ENCODE data around the gene EDN1. TPM values are rescaled to one million over a fixed set of nuclear protein-coding genes. Genes with fewer than 3 reads are reported as not detected.

EDN1 gene
- total RNA-seq: 4.3 TPM

DNA sequence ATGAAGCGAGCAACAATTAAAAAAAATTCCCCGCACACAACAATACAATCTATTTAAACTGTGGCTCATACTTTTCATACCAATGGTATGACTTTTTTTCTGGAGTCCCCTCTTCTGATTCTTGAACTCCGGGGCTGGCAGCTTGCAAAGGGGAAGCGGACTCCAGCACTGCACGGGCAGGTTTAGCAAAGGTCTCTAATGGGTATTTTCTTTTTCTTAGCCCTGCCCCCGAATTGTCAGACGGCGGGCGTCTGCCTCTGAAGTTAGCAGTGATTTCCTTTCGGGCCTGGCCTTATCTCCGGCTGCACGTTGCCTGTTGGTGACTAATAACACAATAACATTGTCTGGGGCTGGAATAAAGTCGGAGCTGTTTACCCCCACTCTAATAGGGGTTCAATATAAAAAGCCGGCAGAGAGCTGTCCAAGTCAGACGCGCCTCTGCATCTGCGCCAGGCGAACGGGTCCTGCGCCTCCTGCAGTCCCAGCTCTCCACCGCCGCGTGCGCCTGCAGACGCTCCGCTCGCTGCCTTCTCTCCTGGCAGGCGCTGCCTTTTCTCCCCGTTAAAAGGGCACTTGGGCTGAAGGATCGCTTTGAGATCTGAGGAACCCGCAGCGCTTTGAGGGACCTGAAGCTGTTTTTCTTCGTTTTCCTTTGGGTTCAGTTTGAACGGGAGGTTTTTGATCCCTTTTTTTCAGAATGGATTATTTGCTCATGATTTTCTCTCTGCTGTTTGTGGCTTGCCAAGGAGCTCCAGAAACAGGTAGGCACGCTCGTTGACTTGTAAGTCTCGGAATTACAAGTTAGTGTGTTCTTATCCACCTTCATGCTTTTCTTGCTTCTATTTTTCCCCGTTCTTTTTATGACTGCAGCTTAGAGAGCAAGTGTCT, at the start of gene EDN1:
Gene EDN1, plus strand, starts transcription at position 429 of the 888 bp plus-strand sequence. Its CDS starts 269 bp downstream, at position 698.
- peak; percentile 76 for DNase-seq (ENCODE audit: low spot score)

- no peak for DNase-seq (ENCODE audit: low spot score)
Measured at GRCh38 chr6:12241493-12242175, 48.5 kb upstream of the EDN1 start.

DNA sequence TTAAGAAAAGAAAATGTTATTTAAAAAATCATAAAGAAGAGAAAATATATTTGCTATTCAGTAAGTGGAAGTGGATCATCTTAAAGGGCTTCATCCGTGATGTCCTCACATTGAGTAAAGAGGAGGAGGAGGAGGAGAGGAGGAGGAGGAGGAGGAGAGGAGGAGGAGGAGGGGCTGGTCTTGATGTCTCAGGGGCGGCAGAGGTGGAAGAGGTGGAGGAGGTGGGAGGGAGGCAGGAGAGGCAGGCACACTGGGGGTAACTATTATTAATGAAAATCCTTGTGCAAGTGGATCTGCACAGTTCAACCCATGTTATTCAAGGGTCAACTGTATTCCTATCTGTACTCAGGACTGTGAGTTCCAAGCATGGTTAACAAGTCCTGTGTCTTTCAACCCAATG, 47.0 kb upstream of the EDN1 start:
- no peak for DNase-seq (ENCODE audit: low spot score)

DNA sequence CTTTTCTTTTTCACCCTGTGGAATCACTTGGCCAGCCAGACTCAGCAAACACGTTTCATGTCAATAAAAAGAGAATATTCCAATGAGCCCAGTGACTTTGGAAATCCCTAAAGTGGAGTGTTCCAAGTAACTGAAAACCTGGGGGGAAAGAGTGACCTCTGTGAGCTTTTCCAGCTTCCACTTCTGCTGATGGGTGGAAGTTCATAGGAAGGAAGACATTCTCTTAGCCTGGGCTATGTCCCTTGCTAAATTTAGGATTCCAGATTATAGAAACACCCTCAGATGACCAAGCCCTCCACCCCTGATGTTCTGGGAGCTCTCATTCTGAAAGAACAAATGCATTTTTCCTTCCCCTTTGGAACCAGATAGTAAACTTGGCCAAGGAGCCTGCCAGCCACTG, 44.8 kb upstream of the EDN1 start:
- DNase-seq (ENCODE audit: low spot score): no peak

- no peak for DNase-seq (ENCODE audit: low spot score)
Measured at GRCh38 chr6:12245763-12246718, 44.1 kb upstream of the EDN1 start.

DNA sequence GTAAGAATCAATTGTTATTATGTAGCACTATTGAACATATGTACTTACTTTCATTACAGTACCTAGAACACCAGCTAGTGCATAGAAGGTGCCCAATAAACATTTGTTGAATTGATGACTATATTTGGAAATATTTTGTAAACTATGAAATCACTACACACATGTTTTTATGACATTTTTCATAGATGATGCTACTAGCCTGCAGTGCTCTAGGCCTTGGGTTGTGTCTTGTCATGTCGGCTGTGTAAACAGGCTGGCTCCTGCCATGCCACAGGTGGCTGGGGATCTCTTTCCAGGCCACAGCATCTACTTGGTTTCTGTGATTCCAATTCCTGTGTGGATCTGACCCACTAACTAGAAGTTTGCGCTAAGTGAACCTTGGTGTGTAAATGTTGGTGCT, 43.3 kb upstream of the EDN1 start:
- no peak for DNase-seq (ENCODE audit: low spot score)

- DNase-seq (ENCODE audit: low spot score): no peak
Measured at GRCh38 chr6:12249541-12250382, 40.4 kb upstream of the EDN1 start.

DNA sequence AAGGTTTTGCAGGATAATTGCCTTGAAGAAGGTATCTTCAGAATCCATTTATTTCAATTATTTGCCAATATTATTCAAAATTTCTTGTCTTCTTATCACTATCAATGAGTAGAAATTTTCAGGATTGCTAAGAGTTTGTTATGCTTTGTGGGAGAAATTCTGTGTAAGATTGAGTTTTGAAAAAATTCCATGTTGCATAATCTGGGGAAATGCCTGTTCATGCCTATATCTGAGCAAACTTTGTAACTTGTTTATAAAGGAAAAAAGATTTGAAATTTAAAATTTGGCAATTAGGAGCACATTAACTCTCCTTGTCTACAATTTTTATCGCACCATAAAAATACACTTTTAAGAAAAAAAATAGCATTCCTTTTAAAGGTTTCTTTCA, 39.8 kb upstream of the EDN1 start:
- DNase-seq (ENCODE audit: low spot score): no peak

GRCh38 chr6:12254210-12254609, 36.0 kb upstream of the EDN1 start:
- no peak for DNase-seq (ENCODE audit: low spot score)

DNA sequence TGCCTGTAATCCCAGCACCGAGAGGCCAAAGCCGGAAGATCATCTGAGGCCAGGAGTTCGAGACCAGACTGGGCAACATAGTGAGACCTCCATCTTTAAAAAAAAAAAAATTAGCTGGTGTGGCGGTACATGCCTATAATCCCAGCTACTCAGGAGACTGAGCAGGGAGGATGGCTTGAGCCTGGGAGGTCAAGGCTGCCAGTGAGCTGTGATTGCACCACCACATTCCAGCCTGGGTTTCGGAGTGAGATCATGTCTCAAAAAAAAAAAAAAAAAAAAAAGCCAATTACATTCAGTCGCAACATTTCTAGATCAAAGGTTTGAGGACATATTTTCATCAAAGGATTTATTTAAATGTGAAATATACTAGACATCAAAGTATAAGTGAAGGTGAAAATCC, 32.0 kb upstream of the EDN1 start:
- no peak for DNase-seq (ENCODE audit: low spot score)

- no peak for DNase-seq (ENCODE audit: low spot score)
Measured at GRCh38 chr6:12258591-12259075, 31.5 kb upstream of the EDN1 start.

GRCh38 chr6:12260458-12261093, 29.6 kb upstream of the EDN1 start:
- no peak for DNase-seq (ENCODE audit: low spot score)

- no peak for DNase-seq (ENCODE audit: low spot score)
Measured at GRCh38 chr6:12261502-12261901, 28.7 kb upstream of the EDN1 start.

DNA sequence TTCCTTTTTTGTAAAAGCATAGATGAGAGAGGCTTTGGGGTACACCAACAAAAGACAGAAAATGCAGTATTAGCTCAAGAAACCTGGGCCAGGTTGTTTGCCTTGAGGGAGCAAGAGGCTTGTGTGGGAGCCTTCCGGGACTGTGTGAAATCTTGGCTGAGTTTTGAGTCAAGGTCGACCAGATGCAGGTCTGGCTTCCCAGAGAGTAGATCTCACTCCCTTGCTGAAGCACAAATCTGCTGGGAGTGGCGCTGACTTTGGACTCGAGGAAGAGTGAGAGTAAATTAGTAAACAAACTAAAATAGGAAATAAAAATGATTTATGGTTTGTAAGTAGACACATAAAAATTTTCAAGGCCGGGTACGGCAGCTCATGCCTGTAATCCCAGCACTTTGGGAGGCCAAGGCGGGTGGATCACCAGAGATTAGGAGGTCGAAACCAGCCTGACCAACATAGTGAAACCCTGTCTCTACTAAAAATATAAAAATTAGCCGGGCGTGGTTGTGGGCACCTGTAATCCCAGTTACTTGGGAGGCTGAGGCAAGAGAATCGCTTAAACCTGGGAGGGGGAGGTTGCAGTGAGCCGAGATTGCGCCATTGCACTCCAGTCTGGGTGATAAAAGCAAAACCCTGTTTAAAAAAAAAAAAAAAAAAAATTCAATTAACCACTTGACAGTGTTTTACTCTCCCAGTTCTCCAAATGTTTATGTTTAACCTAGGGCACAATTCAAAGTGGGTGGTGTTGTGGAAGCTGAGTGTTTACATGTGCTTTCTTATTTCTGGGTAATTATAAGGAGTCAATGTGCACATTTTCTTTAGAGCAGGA, 27.7 kb upstream of the EDN1 start:
- DNase-seq (ENCODE audit: low spot score): no peak

DNA sequence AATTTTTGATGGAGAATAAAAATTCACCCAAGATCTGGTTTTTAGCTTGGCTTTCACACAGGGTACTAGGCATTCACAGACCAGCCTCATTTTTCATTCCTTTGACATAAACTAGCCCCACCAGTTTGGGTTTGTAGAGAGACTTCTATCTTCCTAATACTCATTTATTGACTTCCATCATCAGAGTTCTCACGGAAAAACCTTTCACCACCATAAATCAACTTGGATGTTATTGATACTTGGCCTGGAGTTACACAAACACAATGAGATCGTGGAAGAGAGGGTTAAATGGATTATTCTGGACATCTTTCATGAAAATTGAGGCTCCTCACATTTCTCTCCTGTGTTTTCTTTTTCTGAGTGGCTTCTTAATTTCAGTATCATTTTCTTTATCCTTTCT, 26.8 kb upstream of the EDN1 start:
- no peak for DNase-seq (ENCODE audit: low spot score)

- no peak for DNase-seq (ENCODE audit: low spot score)
Measured at GRCh38 chr6:12264671-12265070, 25.5 kb upstream of the EDN1 start.

- no peak for DNase-seq (ENCODE audit: low spot score)
Measured at GRCh38 chr6:12265296-12265695, 24.9 kb upstream of the EDN1 start.

GRCh38 chr6:12265791-12266190, 24.4 kb upstream of the EDN1 start:
- no peak for DNase-seq (ENCODE audit: low spot score)

GRCh38 chr6:12266571-12266970, 23.6 kb upstream of the EDN1 start:
- DNase-seq (ENCODE audit: low spot score): no peak

DNA sequence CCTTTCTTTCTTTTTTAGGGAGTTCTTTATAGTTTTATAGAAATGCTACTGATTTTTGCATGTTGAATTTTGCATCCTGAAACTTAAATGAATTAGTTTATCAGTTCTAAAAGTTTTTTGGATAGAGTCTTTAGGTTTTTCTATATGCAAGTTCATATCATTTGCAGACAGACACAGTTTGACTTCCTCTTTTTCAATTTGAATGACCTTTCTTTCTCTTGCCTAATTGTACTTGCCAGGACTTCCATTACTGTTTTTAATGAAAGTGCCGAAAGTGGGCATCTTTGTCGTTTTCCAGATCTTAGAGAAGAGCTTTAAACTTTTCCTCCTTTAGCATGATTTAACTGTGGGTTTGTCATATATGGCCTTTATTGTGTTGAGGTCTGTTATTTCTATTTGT, 21.1 kb upstream of the EDN1 start:
- DNase-seq (ENCODE audit: low spot score): no peak
